Measurements from ENCODE around the gene SRSF8. TPM values are rescaled to one million over a fixed set of nuclear protein-coding genes. Genes with fewer than 3 reads are reported as not detected.

Gene SRSF8
- total and polyA plus RNA-seq, 2 donors (not counting 1 experiment from before 2014, with no cell fraction given) = 44.4 to 69.5 TPM

DNA sequence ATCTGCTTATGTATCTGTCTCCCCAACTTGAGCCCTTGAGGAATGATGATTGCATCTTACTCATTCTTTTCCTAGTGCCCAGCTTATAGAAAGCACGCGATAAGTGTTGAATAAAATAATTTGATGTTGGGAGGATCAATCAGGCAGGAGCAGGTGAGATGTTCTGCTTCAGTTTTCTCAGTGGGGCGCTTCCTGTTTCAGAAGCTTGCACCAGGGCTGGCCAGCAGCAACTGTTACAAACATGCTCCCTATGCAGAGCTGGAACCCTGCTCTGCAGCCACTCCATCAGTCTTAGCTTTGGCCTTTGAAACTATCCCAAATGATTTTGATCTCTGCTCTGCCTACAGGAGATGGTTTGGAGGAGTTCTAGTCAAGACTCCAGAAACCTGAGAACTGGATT lies 26.8 kb downstream of the SRSF8 start:
- ChIA-PET POLR2A (interaction anchor here (1.0 kb wide), 1 partner anchor 26 kb away, joined by 3 read pairs; no protein-coding TSS in a partner anchor), CTCF (interaction anchor here (0.7 to 7.0 kb wide), 9 partner anchors 17 to 59 kb away, joined by 3 to 96 read pairs (median 5); partner anchors contain the start of gene SRSF8)
- H3K4me1 Mint-ChIP-seq = peaks cover 85% of the 10 kb centered on the region
- H3K27me3 Mint-ChIP-seq = no peaks in the 10 kb centered on the region
- H3K4me3 Mint-ChIP-seq = peak overlapping the region; percentile 57
- peaks cover 10% of the 10 kb centered on the region for H4K20me1 ChIP-seq (ENCODE audit: control insufficient read depth, insufficient read depth, low read length, poor library complexity, severe bottlenecking)
- WGBS (ENCODE audit: insufficient coverage) = 0% methylated on average over 1 of the region's 3 CpGs
- no peak overlapping the region for H3K9ac ChIP-seq (ENCODE audit: low read length)
- no peaks in the 10 kb centered on the region for H3K36me3 ChIP-seq (replicated peaks in 1 of 2; ENCODE audit: control extremely low read depth in 1 of 2, control insufficient read depth in 1 of 2, extremely low read depth in 1 of 2, insufficient read depth in 2 of 2, low read length in 1 of 2)
- TF ChIP-seq, protein P1, sequence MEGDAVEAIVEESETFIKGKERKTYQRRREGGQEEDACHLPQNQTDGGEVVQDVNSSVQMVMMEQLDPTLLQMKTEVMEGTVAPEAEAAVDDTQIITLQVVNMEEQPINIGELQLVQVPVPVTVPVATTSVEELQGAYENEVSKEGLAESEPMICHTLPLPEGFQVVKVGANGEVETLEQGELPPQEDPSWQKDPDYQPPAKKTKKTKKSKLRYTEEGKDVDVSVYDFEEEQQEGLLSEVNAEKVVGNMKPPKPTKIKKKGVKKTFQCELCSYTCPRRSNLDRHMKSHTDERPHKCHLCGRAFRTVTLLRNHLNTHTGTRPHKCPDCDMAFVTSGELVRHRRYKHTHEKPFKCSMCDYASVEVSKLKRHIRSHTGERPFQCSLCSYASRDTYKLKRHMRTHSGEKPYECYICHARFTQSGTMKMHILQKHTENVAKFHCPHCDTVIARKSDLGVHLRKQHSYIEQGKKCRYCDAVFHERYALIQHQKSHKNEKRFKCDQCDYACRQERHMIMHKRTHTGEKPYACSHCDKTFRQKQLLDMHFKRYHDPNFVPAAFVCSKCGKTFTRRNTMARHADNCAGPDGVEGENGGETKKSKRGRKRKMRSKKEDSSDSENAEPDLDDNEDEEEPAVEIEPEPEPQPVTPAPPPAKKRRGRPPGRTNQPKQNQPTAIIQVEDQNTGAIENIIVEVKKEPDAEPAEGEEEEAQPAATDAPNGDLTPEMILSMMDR (IDR thresholded peaks at IDR 0.05) = no peak
- no peak for TF ChIP-seq EZH2 (IDR thresholded peaks at IDR 0.05; ENCODE audit: borderline replicate concordance, insufficient read depth, low read depth, low read length, poor library complexity, severe bottlenecking)
- H3K27me3 ChIP-seq (replicated peaks in 1 of 4; ENCODE audit: control extremely low read depth in 1 of 4, control insufficient read depth in 3 of 4, insufficient read depth in 4 of 4, low read length in 3 of 4) = no peaks in the 10 kb centered on the region
- H3K9me3 Mint-ChIP-seq (ENCODE audit: insufficient read depth) = no peaks in the 10 kb centered on the region
- DNase-seq (peak; percentile 43), ATAC-seq (ENCODE audit: low read depth) (no peak)
- peak overlapping the region in 1 of 5 experiments; percentile 13 for H3K4me3 ChIP-seq (ENCODE audit: control extremely low read depth in 1 of 5, extremely low read depth in 1 of 5, insufficient read depth in 1 of 5, low read depth in 2 of 5, low read length in 4 of 5)
- peaks cover 79% of the 10 kb centered on the region for H3K79me2 ChIP-seq (ENCODE audit: control insufficient read depth, insufficient read depth, low read length)
- H3K27ac ChIP-seq (ENCODE audit: low read length in 2 of 2) = no peak overlapping the region
- no peak overlapping the region for H2AFZ ChIP-seq (ENCODE audit: insufficient read depth, low read depth, low read length, poor library complexity, severe bottlenecking)
- intact Hi-C loops (cut with micrococcal nuclease) = no loop called here
- no peaks in the 10 kb centered on the region for H3K9me3 ChIP-seq (ENCODE audit: control extremely low read depth in 1 of 3, control insufficient read depth in 2 of 3, insufficient read depth in 1 of 3, low read length in 2 of 3)
- H3K4me2 ChIP-seq (replicated peaks; ENCODE audit: low read depth, low read length, poor library complexity, severe bottlenecking) = peak overlapping the region; percentile 59
- peak overlapping the region; percentile 23 for H3K27ac Mint-ChIP-seq
- peaks cover 72 to 75% of the 10 kb centered on the region in 2 donors for H3K4me1 ChIP-seq (ENCODE audit: control insufficient read depth in 2 of 2, insufficient read depth in 2 of 2, low read length in 2 of 2)

DNA sequence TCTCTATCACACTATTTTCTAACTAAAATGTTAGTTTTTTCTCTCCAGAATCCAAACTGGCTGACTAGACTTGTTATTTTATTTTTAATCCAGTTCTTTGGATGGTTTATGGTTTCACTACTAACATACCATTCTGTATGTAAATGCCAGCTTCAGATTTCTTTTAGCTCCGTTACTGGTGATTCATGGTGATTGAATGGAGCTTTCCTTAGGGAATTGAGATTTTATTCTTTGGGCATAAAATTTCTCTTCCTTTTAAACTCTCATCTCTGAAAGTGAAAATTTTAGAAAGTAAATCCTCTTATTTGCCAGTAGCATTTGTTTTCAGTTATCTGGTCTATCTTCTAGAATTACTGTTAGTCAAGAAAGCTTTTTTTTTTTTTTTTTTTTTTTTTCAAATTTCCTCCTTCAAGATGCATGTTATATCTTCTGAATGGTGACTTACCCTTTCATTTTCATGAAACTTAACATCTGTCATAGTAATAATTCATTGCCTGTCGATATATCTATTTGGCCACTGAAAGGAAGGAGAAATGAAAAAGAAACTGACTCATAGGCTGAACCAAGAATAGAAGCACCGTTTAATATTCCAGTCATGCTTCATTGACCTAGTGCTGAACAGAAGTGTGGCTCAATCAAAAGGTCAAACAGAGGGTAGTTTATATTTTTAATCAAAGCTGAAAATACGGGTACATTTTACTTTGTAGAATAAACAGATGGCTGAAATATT lies 29.3 kb downstream of the SRSF8 start:
- Mint-ChIP-seq H3K4me3 (peak overlapping the region; percentile 44), H3K27ac (peak overlapping the region; percentile 76), H3K9me3 (ENCODE audit: insufficient read depth) (no peaks in the 10 kb centered on the region), H3K27me3 (no peaks in the 10 kb centered on the region), H3K4me1 (peaks cover 86% of the 10 kb centered on the region)
- Histone ChIP-seq H3K9ac (ENCODE audit: low read length) (peak overlapping the region; percentile 26), H3K36me3 (replicated peaks in 1 of 2; ENCODE audit: control extremely low read depth in 1 of 2, control insufficient read depth in 1 of 2, extremely low read depth in 1 of 2, insufficient read depth in 2 of 2, low read length in 1 of 2) (no peaks in the 10 kb centered on the region), H3K4me1 (ENCODE audit: control insufficient read depth in 2 of 2, insufficient read depth in 2 of 2, low read length in 2 of 2) (peaks cover 71 to 73% of the 10 kb centered on the region in 2 donors), H3K27me3 (replicated peaks in 1 of 4; ENCODE audit: control extremely low read depth in 1 of 4, control insufficient read depth in 3 of 4, insufficient read depth in 4 of 4, low read length in 3 of 4) (no peaks in the 10 kb centered on the region), H2AFZ (ENCODE audit: insufficient read depth, low read depth, low read length, poor library complexity, severe bottlenecking) (no peak overlapping the region), H4K20me1 (ENCODE audit: control insufficient read depth, insufficient read depth, low read length, poor library complexity, severe bottlenecking) (peaks cover 18% of the 10 kb centered on the region), H3K4me2 (replicated peaks; ENCODE audit: low read depth, low read length, poor library complexity, severe bottlenecking) (peak overlapping the region; percentile 54), H3K4me3 (ENCODE audit: control extremely low read depth in 1 of 5, extremely low read depth in 1 of 5, insufficient read depth in 1 of 5, low read depth in 2 of 5, low read length in 4 of 5) (peak overlapping the region in 1 of 5 experiments; percentile 0), H3K27ac (ENCODE audit: low read length in 2 of 2) (peak overlapping the region; percentile 31 to 54), H3K79me2 (ENCODE audit: control insufficient read depth, insufficient read depth, low read length) (peaks cover 93% of the 10 kb centered on the region), H3K9me3 (ENCODE audit: control extremely low read depth in 1 of 3, control insufficient read depth in 2 of 3, insufficient read depth in 1 of 3, low read length in 2 of 3) (no peaks in the 10 kb centered on the region)
- peak; percentile 86 for ATAC-seq (ENCODE audit: low read depth)
- POLR2A ChIA-PET = interaction anchor here (0.5 to 1.0 kb wide), 3 partner anchors 23 to 628 kb away, joined by 5 to 8 read pairs (median 5); no protein-coding TSS in a partner anchor
- intact Hi-C loops (cut with micrococcal nuclease) = loop anchor here (1.0 kb wide), 3 partner anchors 29 to 619 kb away; no protein-coding TSS in a partner anchor
- CTCF ChIA-PET = interaction anchor here (0.5 to 1.6 kb wide), 4 partner anchors 25 to 685 kb away, joined by 4 to 6 read pairs (median 5); no protein-coding TSS in a partner anchor
- TF ChIP-seq, protein P1 (IDR thresholded peaks at IDR 0.05) = no peak
- TF ChIP-seq EZH2 (IDR thresholded peaks at IDR 0.05; ENCODE audit: borderline replicate concordance, insufficient read depth, low read depth, low read length, poor library complexity, severe bottlenecking) = no peak
- peak; percentile 54 for DNase-seq
- WGBS (ENCODE audit: insufficient coverage) = no CpG with 5 or more reads among the region's 4 CpGs

Data from B cell (primary cell).